KMS-11 (cell line): ENCODE data around the gene KLHL4.

Source experiments
- H2AFZ ChIP-seq: fragments of 200-600 bp; sonication (generic); 2 replicates; pipeline ENCODE4 v1.6.1; 2016; ENCODE audit warnings: antibody characterized with exemption, mixed run types, low read depth
- H3K27ac ChIP-seq: fragments of 200-600 bp; sonication (generic); 2 replicates; pipeline ENCODE4 v1.6.1; 2016; ENCODE audit warnings: mild to moderate bottlenecking, mixed run types
- H3K27me3 ChIP-seq: fragments of 200-600 bp; sonication (generic); 2 replicates; pipeline ENCODE4 v1.6.1; 2017; ENCODE audit warnings: mild to moderate bottlenecking, low read depth, mixed run types, moderate library complexity; ENCODE audit not compliant: insufficient read depth
- H3K36me3 ChIP-seq: fragments of 200-600 bp; sonication (generic); 2 replicates; pipeline ENCODE4 v1.6.1; 2017; ENCODE audit warnings: mild to moderate bottlenecking, mixed run types; ENCODE audit not compliant: insufficient read depth
- H3K4me1 ChIP-seq: fragments of 200-600 bp; sonication (generic); 2 replicates; pipeline ENCODE4 v1.6.1; 2016; ENCODE audit warnings: mild to moderate bottlenecking, low read depth, mixed run types; ENCODE audit not compliant: poor library complexity, severe bottlenecking
- H3K4me2 ChIP-seq: fragments of 200-600 bp; sonication (generic); 2 replicates; pipeline ENCODE4 v1.7.0; 2016; ENCODE audit warnings: mild to moderate bottlenecking, mixed run types
- H3K4me3 ChIP-seq: fragments of 200-600 bp; sonication (generic); IDR thresholded peaks from 2 replicates; pipeline ENCODE4 v1.6.1; 2017; ENCODE audit warnings: low read depth, low read length, mixed read lengths; ENCODE audit not compliant: insufficient read depth
- H3K79me2 ChIP-seq: fragments of 200-600 bp; sonication (generic); 2 replicates; pipeline ENCODE4 v1.6.1; 2016; ENCODE audit warnings: low read depth, mixed run types; ENCODE audit not compliant: insufficient read depth
- H3K9ac ChIP-seq: fragments of 200-600 bp; sonication (generic); 2 replicates; pipeline ENCODE4 v1.6.1; 2016; ENCODE audit warnings: mild to moderate bottlenecking, mixed run types
- H4K20me1 ChIP-seq: fragments of 200-600 bp; sonication (generic); 2 replicates; pipeline ENCODE4 v1.6.1; 2016; ENCODE audit warnings: mild to moderate bottlenecking, mixed run types; ENCODE audit not compliant: insufficient read depth
- TF ChIP-seq, protein P1 (sequence below): fragments of 200-600 bp; sonication (generic); conservative IDR thresholded peaks from 2 replicates; pipeline ENCODE4 v1.6.1; 2017; ENCODE audit warnings: low read depth, mild to moderate bottlenecking, antibody characterized with exemption, low read length, moderate library complexity, mixed read lengths

Gene KLHL4

DNA sequence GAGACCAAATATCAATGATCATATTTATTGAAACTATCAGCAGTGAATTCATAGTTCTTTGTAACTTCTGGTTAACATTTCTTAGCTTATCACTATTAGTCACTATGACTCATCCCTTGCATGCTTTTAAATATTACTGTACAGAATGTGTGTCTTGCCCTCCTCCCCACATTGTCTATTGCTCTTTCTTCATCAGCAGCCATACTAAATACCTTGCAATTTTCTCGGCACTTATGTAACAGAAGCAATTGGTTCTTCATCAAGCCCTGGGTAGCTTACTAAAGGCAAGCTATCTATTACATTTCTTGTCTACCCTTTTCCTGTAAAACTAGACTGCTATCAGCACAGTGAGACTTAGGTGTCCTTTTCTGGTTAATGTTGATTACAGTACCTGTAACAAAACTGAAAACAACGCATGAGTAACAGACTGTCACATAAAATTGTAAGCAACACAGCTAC is 8.2 kb downstream of the KLHL4 start:
- H2AFZ ChIP-seq = no peak overlapping the region

DNA sequence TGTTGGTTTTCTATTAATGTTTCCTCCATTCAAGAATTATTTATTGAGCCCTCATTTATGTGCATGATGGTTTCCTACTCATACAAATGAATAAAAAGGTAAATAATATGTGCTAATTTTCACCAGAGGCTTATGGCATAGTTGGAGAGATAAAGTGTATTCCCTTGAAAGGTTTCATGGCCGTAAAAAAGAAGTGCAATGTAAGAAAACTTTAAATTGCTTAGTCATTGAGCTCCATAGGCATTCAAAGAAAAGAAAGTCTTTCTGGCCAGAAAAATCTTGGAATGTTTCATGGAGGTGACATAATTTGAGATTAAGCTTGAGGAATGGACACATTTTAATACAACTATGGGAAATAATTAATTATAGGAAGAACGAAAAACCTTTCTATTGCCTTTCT is 8.7 kb downstream of the KLHL4 start:
- TF ChIP-seq, protein P1, sequence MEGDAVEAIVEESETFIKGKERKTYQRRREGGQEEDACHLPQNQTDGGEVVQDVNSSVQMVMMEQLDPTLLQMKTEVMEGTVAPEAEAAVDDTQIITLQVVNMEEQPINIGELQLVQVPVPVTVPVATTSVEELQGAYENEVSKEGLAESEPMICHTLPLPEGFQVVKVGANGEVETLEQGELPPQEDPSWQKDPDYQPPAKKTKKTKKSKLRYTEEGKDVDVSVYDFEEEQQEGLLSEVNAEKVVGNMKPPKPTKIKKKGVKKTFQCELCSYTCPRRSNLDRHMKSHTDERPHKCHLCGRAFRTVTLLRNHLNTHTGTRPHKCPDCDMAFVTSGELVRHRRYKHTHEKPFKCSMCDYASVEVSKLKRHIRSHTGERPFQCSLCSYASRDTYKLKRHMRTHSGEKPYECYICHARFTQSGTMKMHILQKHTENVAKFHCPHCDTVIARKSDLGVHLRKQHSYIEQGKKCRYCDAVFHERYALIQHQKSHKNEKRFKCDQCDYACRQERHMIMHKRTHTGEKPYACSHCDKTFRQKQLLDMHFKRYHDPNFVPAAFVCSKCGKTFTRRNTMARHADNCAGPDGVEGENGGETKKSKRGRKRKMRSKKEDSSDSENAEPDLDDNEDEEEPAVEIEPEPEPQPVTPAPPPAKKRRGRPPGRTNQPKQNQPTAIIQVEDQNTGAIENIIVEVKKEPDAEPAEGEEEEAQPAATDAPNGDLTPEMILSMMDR = no peak
- H3K27ac ChIP-seq = no peak overlapping the region
- H3K9ac ChIP-seq = no peak overlapping the region
- no peak overlapping the region for H3K4me3 ChIP-seq
- H3K4me1 ChIP-seq = no peaks in the 10 kb centered on the region
- no peaks in the 10 kb centered on the region for H3K36me3 ChIP-seq
- H2AFZ ChIP-seq = no peak overlapping the region
- H4K20me1 ChIP-seq = no peaks in the 10 kb centered on the region
- H3K4me2 ChIP-seq = no peak overlapping the region
- no peaks in the 10 kb centered on the region for H3K27me3 ChIP-seq
- H3K79me2 ChIP-seq = no peaks in the 10 kb centered on the region

More for the DNA sequence above, 8.2 kb downstream of the KLHL4 start:
- H3K27me3 ChIP-seq = no peaks in the 10 kb centered on the region
- H3K79me2 ChIP-seq = no peaks in the 10 kb centered on the region
- TF ChIP-seq, protein P1 = no peak
- no peaks in the 10 kb centered on the region for H4K20me1 ChIP-seq
- H3K4me2 ChIP-seq = no peak overlapping the region
- no peak overlapping the region for H3K9ac ChIP-seq
- no peaks in the 10 kb centered on the region for H3K4me1 ChIP-seq
- no peaks in the 10 kb centered on the region for H3K36me3 ChIP-seq
- H3K27ac ChIP-seq = no peak overlapping the region
- H3K4me3 ChIP-seq = no peak overlapping the region

DNA sequence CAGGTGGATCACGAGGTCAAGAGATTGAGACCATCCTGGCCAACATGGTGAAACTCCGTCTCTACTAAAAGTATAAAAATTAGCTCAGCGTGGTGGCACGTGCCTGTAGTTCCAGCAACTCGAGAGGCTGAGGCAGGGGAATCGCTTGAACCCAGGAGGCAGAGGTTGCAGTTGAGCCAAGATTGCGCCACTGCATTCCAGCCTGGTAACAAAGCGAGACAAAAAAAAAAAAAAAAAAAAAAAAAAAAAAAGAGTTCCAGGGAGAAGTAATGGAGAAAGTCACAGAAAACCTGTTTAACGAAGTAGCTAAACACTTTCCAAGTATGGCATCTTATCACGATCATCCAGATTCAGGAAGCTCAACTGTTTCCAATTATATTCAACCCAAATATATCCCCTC is 10.9 kb downstream of the KLHL4 start:
- Histone ChIP-seq H3K4me2 (no peak overlapping the region), H3K79me2 (no peaks in the 10 kb centered on the region), H2AFZ (no peak overlapping the region), H3K4me1 (no peaks in the 10 kb centered on the region), H3K36me3 (no peaks in the 10 kb centered on the region), H3K4me3 (no peak overlapping the region), H3K9ac (no peak overlapping the region), H4K20me1 (no peaks in the 10 kb centered on the region), H3K27me3 (no peaks in the 10 kb centered on the region), H3K27ac (no peak overlapping the region)
- TF ChIP-seq, protein P1 = no peak

DNA sequence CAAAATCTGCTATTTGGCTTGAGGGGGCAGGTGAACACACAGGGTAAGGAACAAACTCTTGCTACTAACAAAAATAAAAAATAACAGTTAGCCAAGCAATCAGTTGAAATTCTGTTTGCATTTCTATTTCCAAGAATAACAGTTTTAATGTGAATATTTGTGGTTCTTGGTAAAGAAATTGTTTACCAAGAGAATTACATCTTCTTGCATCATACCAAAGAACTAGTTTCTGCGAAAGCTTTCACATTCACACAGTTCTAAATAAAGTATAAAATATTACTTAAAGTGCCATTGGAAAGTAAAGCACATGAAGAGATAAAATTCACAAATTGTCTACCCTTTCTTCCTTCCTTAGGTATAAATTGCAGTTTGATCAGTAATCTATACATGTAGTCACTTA is 54.4 kb downstream of the KLHL4 start:
- H3K36me3 ChIP-seq = no peaks in the 10 kb centered on the region
- no peaks in the 10 kb centered on the region for H3K27me3 ChIP-seq
- H3K4me1 ChIP-seq = no peaks in the 10 kb centered on the region
- TF ChIP-seq, protein P1 = no peak
- no peak overlapping the region for H3K4me3 ChIP-seq
- H3K9ac ChIP-seq = no peak overlapping the region
- no peak overlapping the region for H2AFZ ChIP-seq
- no peak overlapping the region for H3K27ac ChIP-seq
- H3K79me2 ChIP-seq = no peaks in the 10 kb centered on the region
- no peaks in the 10 kb centered on the region for H4K20me1 ChIP-seq
- H3K4me2 ChIP-seq = no peak overlapping the region
